BE2C (cell line): ENCODE data around the gene THEMIS.

Source experiments
- DNase-seq: peaks from one replicate; pipeline ENCODE4 v3.0.0-alpha.2; 2020
- H3K27me3 ChIP-seq: fragments of 250-450 bp; sonication (Bioruptor Pico); 2 replicates; pipeline ENCODE4 v1.5.1; 2020; ENCODE audit warnings: mild to moderate bottlenecking
- H3K36me3 ChIP-seq: fragments of 250-450 bp; sonication (Bioruptor Pico); 2 replicates; pipeline ENCODE4 v1.5.1; 2020; ENCODE audit warnings: mild to moderate bottlenecking
- H3K4me1 ChIP-seq: fragments of 250-450 bp; sonication (Bioruptor Pico); 2 replicates; pipeline ENCODE4 v1.5.1; 2020
- H3K4me3 ChIP-seq: 2 replicates; pipeline ENCODE4 v1.5.1; 2011; ENCODE audit warnings: low read depth, low read length
- H3K9me3 ChIP-seq: fragments of 250-450 bp; sonication (Bioruptor Pico); 2 replicates; pipeline ENCODE4 v1.5.1; 2020
- TF ChIP-seq, protein P1 (sequence below): IDR thresholded peaks from 2 replicates; pipeline ENCODE4 v1.5.1; 2012; ENCODE audit warnings: mild to moderate bottlenecking, low read depth, low read length

The THEMIS gene

DNA sequence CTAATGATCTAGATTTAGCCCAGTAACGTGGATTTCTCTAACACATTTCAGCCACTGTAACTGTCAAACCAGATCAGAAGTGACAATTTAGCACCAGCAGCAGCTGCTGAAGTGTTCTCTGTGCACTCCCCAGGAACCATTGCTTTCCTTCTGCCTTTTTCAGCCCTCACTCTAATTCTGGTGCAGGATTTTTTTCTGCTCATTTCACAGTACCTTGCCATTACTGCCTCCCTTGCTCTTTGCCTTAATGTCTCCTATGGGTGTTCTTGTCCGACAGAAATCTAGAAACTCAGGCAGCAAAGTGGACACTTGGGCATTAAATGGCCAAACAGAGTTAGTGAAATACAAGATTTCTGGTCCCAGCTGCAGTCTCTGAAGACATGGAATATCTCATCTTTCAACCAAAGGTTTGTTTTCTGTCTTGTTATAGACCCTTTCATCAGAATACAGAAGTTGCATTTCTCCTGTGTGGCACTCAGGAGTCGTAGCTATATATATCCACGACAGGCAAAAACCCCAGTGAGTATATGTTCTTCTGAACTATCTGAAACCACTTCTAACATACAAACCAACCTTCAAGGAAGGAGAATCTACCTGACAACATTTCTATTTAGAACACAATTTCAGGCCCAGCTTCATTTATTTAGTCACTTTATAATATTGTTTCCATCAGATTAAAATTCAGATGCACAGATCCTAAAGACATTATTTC, 92.9 kb downstream of the THEMIS start:
- Histone ChIP-seq H3K9me3 (no peaks in the 10 kb centered on the region), H3K36me3 (no peaks in the 10 kb centered on the region), H3K4me1 (no peaks in the 10 kb centered on the region), H3K27me3 (peaks cover 13% of the 10 kb centered on the region), H3K4me3 (no peak overlapping the region)
- DNase-seq: no peak
- TF ChIP-seq, protein P1, sequence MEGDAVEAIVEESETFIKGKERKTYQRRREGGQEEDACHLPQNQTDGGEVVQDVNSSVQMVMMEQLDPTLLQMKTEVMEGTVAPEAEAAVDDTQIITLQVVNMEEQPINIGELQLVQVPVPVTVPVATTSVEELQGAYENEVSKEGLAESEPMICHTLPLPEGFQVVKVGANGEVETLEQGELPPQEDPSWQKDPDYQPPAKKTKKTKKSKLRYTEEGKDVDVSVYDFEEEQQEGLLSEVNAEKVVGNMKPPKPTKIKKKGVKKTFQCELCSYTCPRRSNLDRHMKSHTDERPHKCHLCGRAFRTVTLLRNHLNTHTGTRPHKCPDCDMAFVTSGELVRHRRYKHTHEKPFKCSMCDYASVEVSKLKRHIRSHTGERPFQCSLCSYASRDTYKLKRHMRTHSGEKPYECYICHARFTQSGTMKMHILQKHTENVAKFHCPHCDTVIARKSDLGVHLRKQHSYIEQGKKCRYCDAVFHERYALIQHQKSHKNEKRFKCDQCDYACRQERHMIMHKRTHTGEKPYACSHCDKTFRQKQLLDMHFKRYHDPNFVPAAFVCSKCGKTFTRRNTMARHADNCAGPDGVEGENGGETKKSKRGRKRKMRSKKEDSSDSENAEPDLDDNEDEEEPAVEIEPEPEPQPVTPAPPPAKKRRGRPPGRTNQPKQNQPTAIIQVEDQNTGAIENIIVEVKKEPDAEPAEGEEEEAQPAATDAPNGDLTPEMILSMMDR: no peak

DNA sequence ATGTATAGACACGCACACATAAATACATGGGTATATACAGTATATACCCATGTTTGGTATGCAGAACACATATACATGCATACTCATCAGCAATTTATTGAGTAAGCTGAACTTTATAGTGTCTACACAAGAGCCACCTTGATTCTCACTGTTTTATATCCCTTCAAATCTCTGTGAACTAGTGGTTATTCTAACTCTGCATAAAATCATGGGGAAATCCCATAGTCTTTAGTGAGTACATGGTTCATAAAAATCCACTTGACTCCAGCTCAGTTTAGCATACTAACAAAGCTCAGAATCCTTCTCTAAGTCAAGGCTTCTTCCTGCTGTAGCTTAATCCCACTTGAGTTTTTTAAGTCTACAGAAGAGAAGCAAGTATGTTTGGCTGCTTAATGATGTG, 104.1 kb downstream of the THEMIS start:
- TF ChIP-seq, protein P1: no peak
- H3K9me3 ChIP-seq: no peaks in the 10 kb centered on the region

DNA sequence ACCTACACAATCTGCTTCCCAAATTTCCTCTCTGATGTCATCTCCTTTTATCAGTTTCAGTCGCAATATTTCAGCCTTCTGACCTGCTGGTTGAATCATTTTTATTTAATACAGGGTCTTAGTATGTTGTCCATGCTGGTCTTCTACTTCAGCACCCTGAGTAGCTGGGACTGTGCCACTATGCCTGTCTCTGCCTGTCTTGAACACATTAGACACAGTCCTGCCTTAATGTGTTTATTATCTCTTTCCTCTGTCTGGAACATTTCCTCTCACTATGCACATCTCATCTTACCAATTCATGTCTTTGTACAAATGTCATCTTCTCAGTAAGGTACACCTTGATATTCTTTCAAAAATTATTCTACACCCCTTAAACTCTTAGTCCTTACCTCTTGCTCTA, 106.5 kb downstream of the THEMIS start:
- Histone ChIP-seq H3K36me3 (no peaks in the 10 kb centered on the region), H3K9me3 (no peaks in the 10 kb centered on the region), H3K27me3 (no peaks in the 10 kb centered on the region; the same call in none of the 2 replicates), H3K4me3 (no peak overlapping the region), H3K4me1 (no peaks in the 10 kb centered on the region)
- no peak for DNase-seq
- TF ChIP-seq, protein P1: no peak

More for the DNA sequence above, 104.1 kb downstream of the THEMIS start:
- Histone ChIP-seq H3K36me3 (no peaks in the 10 kb centered on the region), H3K4me3 (no peak overlapping the region), H3K27me3 (no peaks in the 10 kb centered on the region; the same call in 1 of the 2 replicates), H3K4me1 (no peaks in the 10 kb centered on the region)
- DNase-seq: no peak

DNA sequence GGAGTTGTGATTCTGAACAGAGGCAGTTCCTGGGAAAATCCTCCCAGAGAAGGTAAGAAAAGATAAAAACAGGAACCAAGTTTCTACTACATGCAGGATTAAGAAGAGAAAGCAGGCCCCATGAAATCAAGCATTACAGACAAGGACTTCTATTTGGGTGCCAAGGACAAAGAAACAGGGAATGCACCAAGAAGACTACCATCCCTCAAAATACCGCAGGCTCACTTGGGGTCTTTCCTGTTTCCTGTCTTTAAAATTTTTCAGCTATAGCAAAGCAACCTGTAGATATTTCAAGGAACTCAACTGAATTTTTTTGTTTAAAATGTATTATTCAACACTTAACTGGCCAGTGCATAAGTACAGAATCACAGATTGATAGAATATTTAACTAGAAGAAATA, 107.5 kb downstream of the THEMIS start:
- DNase-seq: no peak
- no peaks in the 10 kb centered on the region; the same call in none of the 2 replicates for H3K27me3 ChIP-seq
- no peaks in the 10 kb centered on the region for H3K9me3 ChIP-seq
- TF ChIP-seq, protein P1: no peak
- H3K4me3 ChIP-seq: no peak overlapping the region
- no peaks in the 10 kb centered on the region for H3K36me3 ChIP-seq
- no peaks in the 10 kb centered on the region for H3K4me1 ChIP-seq

DNA sequence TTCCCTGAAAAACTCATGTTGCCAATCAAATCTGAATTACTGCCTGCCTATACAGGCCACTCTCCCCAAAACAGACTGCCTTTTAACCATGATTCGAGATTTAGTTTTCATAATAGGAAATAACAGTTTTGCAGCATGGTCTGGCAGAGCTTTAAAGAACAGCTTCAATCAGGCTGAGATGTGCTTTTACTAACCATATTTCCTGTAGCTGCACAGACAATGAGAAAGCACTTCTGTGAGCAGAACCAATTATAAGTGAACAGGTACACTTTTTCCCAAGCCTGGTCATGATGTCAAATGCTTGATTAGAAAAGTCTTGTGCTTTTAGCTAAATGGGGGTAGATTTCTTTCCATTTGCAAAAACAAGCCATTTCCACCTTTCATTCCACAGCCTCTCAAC, 108.2 kb downstream of the THEMIS start:
- no peaks in the 10 kb centered on the region for H3K36me3 ChIP-seq
- no peak for DNase-seq
- no peaks in the 10 kb centered on the region for H3K9me3 ChIP-seq
- TF ChIP-seq, protein P1: no peak
- H3K27me3 ChIP-seq: no peaks in the 10 kb centered on the region; the same call in none of the 2 replicates
- H3K4me3 ChIP-seq: no peak overlapping the region
- H3K4me1 ChIP-seq: no peaks in the 10 kb centered on the region

DNA sequence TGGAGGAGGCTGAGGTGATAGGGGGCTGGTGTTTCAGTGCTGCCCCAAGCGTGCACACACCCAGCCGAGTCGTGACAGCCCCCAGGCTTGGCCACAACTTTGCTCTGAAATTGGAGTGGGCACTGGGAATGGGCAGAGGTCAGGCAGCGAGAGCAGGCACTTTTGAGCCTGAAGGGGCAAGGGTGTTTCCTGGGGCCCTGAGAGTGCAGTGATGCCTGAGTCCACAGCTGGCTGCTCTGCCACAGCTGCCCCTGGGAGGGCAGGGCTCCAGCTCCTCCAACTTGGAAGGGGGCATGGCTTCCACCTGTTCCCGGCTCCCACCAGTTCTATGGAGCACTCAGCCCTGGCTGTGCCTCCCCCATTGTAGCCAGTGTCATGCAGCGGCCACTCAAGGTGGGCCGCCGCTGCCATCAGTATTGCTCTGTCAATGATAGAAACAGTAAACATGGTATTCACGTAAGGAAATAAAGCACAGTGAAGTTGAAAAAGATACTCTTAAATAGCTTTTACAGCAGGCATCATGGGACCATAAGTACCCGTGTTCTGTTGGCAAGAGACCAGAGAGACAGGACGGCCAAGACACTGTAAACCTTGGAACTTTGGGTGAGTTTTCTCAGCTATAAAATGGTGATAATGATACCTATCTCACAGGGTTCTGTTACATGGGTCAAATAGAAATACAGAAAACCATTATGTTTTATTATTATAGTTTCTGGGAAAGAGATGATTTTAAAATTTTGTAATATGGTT, 108.9 kb downstream of the THEMIS start:
- no peak overlapping the region for H3K4me3 ChIP-seq
- no peak for DNase-seq
- no peaks in the 10 kb centered on the region for H3K36me3 ChIP-seq
- H3K27me3 ChIP-seq: no peaks in the 10 kb centered on the region; the same call in none of the 2 replicates
- no peaks in the 10 kb centered on the region for H3K9me3 ChIP-seq
- TF ChIP-seq, protein P1: no peak
- H3K4me1 ChIP-seq: no peaks in the 10 kb centered on the region
